Measurements from ENCODE around the gene MYLK4. TPM values are rescaled to one million over a fixed set of nuclear protein-coding genes. Genes with fewer than 3 reads are reported as not detected.
"Not testable (repeated sequence)": the region's sequence is repeated elsewhere in the genome, so short reads cannot be mapped to it uniquely, and the experiment has no call there.

MYLK4 gene
- polyA plus RNA-seq, 1 donor from 2014 or later = 1.3 TPM

DNA sequence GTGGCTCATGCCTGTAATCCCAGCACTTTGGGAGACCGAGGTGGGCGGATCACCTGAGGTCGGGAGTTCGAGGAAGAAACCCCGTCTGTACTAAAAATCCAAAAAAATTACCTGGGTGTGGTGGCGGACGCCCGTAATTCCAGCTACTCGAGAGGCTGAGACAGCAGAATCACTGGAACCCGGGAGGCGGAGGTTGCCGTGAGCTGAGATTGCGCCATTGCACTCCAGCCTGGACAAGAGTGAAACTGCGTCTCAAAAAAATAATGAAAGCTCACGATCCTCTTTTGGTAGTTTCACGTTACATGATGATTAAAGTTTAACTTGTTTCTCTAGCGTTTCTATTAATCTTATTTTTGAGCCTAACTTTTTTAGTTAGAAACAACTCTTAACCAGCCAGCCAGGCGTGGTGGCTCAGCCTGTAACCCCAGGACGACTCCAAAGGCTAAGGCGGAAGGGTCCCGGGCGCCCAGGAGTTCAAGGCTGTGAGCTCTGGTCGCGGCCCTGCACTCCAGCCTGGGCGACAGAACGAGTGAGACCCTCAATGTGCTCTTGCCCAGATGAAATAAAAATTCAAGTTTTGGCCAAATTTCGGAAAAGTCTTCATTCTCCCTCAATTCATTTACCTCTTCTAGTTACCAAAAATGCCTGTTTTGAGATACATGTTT lies 13.3 kb upstream of the MYLK4 start:
- Histone ChIP-seq H3K36me3 (ENCODE audit: insufficient read depth, low read length) (no peaks in the 10 kb centered on the region), H2AFZ (ENCODE audit: low read depth, low read length) (peak overlapping the region; percentile 58), H3K27ac (ENCODE audit: low read length) (peak overlapping the region; percentile 95), H4K20me1 (ENCODE audit: insufficient read depth) (peaks cover 4% of the 10 kb centered on the region), H3K4me3 (ENCODE audit: low read length) (peak overlapping the region; percentile 72), H3F3A (ENCODE audit: insufficient read depth, low read length, poor library complexity, severe bottlenecking) (peaks cover 10% of the 10 kb centered on the region), H3K9me3 (ENCODE audit: low read length) (no peaks in the 10 kb centered on the region), H3K4me2 (ENCODE audit: low read length) (peak overlapping the region; percentile 37), H3K9ac (ENCODE audit: low read length) (peak overlapping the region; percentile 81), H3K27me3 (ENCODE audit: insufficient read depth, low read depth, low read length) (no peaks in the 10 kb centered on the region), H3K9me2 (ENCODE audit: insufficient read depth, low read length) (no peaks in the 10 kb centered on the region), H3K79me2 (replicated peaks; ENCODE audit: insufficient read depth, low read length) (peaks cover 29% of the 10 kb centered on the region)
- TF ChIP-seq, protein P1, sequence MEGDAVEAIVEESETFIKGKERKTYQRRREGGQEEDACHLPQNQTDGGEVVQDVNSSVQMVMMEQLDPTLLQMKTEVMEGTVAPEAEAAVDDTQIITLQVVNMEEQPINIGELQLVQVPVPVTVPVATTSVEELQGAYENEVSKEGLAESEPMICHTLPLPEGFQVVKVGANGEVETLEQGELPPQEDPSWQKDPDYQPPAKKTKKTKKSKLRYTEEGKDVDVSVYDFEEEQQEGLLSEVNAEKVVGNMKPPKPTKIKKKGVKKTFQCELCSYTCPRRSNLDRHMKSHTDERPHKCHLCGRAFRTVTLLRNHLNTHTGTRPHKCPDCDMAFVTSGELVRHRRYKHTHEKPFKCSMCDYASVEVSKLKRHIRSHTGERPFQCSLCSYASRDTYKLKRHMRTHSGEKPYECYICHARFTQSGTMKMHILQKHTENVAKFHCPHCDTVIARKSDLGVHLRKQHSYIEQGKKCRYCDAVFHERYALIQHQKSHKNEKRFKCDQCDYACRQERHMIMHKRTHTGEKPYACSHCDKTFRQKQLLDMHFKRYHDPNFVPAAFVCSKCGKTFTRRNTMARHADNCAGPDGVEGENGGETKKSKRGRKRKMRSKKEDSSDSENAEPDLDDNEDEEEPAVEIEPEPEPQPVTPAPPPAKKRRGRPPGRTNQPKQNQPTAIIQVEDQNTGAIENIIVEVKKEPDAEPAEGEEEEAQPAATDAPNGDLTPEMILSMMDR (IDR thresholded peaks at IDR 0.05; ENCODE audit: poor library complexity, severe bottlenecking) = no peak
- TF ChIP-seq POLR2AphosphoS5 (IDR thresholded peaks at IDR 0.05) = no peak
- TF ChIP-seq EP300 (conservative IDR thresholded peaks at IDR 0.05; ENCODE audit: poor library complexity, severe bottlenecking) = no peak
- no peak for TF ChIP-seq RAD21 (conservative IDR thresholded peaks at IDR 0.05)
- TF ChIP-seq, protein P2, sequence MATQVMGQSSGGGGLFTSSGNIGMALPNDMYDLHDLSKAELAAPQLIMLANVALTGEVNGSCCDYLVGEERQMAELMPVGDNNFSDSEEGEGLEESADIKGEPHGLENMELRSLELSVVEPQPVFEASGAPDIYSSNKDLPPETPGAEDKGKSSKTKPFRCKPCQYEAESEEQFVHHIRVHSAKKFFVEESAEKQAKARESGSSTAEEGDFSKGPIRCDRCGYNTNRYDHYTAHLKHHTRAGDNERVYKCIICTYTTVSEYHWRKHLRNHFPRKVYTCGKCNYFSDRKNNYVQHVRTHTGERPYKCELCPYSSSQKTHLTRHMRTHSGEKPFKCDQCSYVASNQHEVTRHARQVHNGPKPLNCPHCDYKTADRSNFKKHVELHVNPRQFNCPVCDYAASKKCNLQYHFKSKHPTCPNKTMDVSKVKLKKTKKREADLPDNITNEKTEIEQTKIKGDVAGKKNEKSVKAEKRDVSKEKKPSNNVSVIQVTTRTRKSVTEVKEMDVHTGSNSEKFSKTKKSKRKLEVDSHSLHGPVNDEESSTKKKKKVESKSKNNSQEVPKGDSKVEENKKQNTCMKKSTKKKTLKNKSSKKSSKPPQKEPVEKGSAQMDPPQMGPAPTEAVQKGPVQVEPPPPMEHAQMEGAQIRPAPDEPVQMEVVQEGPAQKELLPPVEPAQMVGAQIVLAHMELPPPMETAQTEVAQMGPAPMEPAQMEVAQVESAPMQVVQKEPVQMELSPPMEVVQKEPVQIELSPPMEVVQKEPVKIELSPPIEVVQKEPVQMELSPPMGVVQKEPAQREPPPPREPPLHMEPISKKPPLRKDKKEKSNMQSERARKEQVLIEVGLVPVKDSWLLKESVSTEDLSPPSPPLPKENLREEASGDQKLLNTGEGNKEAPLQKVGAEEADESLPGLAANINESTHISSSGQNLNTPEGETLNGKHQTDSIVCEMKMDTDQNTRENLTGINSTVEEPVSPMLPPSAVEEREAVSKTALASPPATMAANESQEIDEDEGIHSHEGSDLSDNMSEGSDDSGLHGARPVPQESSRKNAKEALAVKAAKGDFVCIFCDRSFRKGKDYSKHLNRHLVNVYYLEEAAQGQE (IDR thresholded peaks at IDR 0.05; ENCODE audit: borderline replicate concordance) = no peak
- TF ChIP-seq EZH2 (IDR thresholded peaks at IDR 0.05; ENCODE audit: borderline replicate concordance, insufficient read depth, low read length, poor library complexity, severe bottlenecking) = no peak
- TF ChIP-seq TAF1 (IDR thresholded peaks at IDR 0.05; ENCODE audit: low read depth) = no peak
- no peak for TF ChIP-seq SMC3 (conservative IDR thresholded peaks at IDR 0.05; ENCODE audit: poor library complexity)
- TF ChIP-seq MXI1 (conservative IDR thresholded peaks at IDR 0.05; ENCODE audit: poor library complexity, severe bottlenecking) = no peak

DNA sequence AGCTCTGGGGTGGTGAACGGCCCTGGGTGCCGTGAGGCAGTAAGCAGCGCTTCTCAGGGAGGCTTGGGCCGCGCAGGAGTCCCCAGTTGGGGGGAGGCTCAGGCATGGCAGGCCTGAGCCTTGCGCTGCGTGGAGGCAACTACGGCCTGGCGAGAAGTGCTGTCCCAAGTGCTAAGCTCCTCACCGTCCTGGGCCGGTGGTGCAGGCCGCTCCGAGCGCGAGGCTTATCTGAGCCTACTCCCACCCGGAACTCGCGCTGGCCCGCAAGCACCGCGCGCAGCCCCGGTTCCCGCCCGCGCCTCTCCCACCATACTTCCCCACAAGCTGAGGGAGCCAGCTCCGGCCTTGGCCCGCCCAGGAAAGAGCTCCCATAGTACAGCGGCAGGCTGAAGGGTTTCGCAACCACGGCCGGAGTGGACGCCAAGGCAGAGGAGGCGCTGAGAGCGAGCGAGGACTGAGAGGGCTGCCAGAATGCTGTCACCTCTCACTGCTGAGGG lies 12.7 kb upstream of the MYLK4 start:
- Histone ChIP-seq H3K27me3 (ENCODE audit: insufficient read depth, low read depth, low read length) (no peaks in the 10 kb centered on the region), H3K9ac (ENCODE audit: low read length) (no peak overlapping the region), H3F3A (ENCODE audit: insufficient read depth, low read length, poor library complexity, severe bottlenecking) (peaks cover 10% of the 10 kb centered on the region), H3K79me2 (replicated peaks; ENCODE audit: insufficient read depth, low read length) (peaks cover 23% of the 10 kb centered on the region), H3K27ac (ENCODE audit: low read length) (no peak overlapping the region), H4K20me1 (ENCODE audit: insufficient read depth) (peaks cover 4% of the 10 kb centered on the region), H2AFZ (ENCODE audit: low read depth, low read length) (no peak overlapping the region), H3K9me3 (ENCODE audit: low read length) (no peaks in the 10 kb centered on the region), H3K4me2 (ENCODE audit: low read length) (no peak overlapping the region), H3K36me3 (ENCODE audit: insufficient read depth, low read length) (no peaks in the 10 kb centered on the region), H3K4me3 (ENCODE audit: low read length) (no peak overlapping the region), H3K9me2 (ENCODE audit: insufficient read depth, low read length) (no peaks in the 10 kb centered on the region)
- TF ChIP-seq, protein P1 (IDR thresholded peaks at IDR 0.05; ENCODE audit: poor library complexity, severe bottlenecking) = no peak
- TF ChIP-seq, protein P2 (IDR thresholded peaks at IDR 0.05; ENCODE audit: borderline replicate concordance) = no peak
- TF ChIP-seq MXI1 (conservative IDR thresholded peaks at IDR 0.05; ENCODE audit: poor library complexity, severe bottlenecking) (no peak), SMC3 (conservative IDR thresholded peaks at IDR 0.05; ENCODE audit: poor library complexity) (no peak), POLR2AphosphoS5 (IDR thresholded peaks at IDR 0.05) (no peak), EZH2 (IDR thresholded peaks at IDR 0.05; ENCODE audit: borderline replicate concordance, insufficient read depth, low read length, poor library complexity, severe bottlenecking) (no peak), TAF1 (IDR thresholded peaks at IDR 0.05; ENCODE audit: low read depth) (no peak), EP300 (conservative IDR thresholded peaks at IDR 0.05; ENCODE audit: poor library complexity, severe bottlenecking) (no peak), RAD21 (conservative IDR thresholded peaks at IDR 0.05) (no peak)

DNA sequence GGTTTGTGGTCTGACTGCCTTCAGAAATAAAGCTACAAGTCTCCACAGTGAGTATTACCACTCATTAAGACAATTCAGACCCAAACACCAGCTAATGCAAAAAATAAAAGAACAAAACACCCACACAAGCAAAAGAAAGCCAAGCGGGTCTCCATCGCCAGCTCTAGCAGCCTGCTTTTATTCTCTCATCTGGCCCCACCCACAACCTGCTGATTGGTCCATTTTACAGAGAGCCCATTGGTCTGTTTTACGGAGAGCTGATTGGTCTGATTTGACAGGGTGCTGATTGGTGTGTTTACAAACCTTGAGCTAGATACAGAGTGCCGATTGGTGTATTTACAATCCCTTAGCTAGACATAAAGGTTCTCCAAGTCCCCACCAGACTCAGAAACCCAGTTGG lies 12.1 kb upstream of the MYLK4 start:
- not testable (repeated sequence) for H3K9me3 ChIP-seq (ENCODE audit: low read length); H3K36me3 ChIP-seq (ENCODE audit: insufficient read depth, low read length); H3F3A ChIP-seq (ENCODE audit: insufficient read depth, low read length, poor library complexity, severe bottlenecking); H3K27ac ChIP-seq (ENCODE audit: low read length); H3K9ac ChIP-seq (ENCODE audit: low read length); H2AFZ ChIP-seq (ENCODE audit: low read depth, low read length); H3K4me2 ChIP-seq (ENCODE audit: low read length); H3K27me3 ChIP-seq (ENCODE audit: insufficient read depth, low read depth, low read length); H3K9me2 ChIP-seq (ENCODE audit: insufficient read depth, low read length); H3K4me3 ChIP-seq (ENCODE audit: low read length); H4K20me1 ChIP-seq (ENCODE audit: insufficient read depth)
- peaks cover 18% of the 10 kb centered on the region for H3K79me2 ChIP-seq (replicated peaks; ENCODE audit: insufficient read depth, low read length)
